PC-3 (cell line): ENCODE results near the gene GIMAP8.

Source experiments
- EZH2 ChIP-seq: fragments of 300-600 bp; sonication (generic); IDR thresholded peaks from one replicate; pipeline ENCODE4 v1.6.1; 2017; ENCODE audit warnings: antibody characterized with exemption, mild to moderate bottlenecking, low read length; ENCODE audit not compliant: unreplicated experiment
- EZH2phosphoT487 ChIP-seq: fragments of 300-600 bp; sonication (generic); IDR thresholded peaks from 2 replicates; pipeline ENCODE4 v1.6.1; 2018; ENCODE audit warnings: mild to moderate bottlenecking, antibody characterized with exemption, low read length, borderline replicate concordance
- TF ChIP-seq, protein P1 (sequence below): fragments of 300-600 bp; sonication (generic); conservative IDR thresholded peaks from 2 replicates; pipeline ENCODE4 v1.5.1; 2017; ENCODE audit warnings: antibody characterized with exemption, low read depth, mild to moderate bottlenecking, low read length

DNA sequence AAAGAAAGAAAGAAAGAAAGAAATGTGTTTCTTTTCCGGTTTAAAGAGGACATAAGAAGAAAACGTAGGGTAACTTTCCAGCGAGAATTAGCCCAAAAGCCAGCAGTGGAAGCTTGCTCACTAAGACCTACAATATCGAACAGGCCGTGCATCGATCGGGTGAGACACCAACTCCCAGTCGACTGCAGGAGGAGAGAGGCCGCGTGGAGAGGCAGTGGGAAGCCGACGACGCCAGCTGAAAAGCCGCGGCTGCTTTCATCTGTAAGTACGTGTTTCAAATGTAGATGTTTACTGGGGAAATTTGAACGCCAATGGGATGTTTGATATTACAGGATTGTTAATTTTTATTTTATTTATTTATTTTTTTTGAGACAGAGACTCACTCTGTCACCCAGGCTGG is 28.6 kb upstream of the GIMAP8 start:
- TF ChIP-seq, protein P1, sequence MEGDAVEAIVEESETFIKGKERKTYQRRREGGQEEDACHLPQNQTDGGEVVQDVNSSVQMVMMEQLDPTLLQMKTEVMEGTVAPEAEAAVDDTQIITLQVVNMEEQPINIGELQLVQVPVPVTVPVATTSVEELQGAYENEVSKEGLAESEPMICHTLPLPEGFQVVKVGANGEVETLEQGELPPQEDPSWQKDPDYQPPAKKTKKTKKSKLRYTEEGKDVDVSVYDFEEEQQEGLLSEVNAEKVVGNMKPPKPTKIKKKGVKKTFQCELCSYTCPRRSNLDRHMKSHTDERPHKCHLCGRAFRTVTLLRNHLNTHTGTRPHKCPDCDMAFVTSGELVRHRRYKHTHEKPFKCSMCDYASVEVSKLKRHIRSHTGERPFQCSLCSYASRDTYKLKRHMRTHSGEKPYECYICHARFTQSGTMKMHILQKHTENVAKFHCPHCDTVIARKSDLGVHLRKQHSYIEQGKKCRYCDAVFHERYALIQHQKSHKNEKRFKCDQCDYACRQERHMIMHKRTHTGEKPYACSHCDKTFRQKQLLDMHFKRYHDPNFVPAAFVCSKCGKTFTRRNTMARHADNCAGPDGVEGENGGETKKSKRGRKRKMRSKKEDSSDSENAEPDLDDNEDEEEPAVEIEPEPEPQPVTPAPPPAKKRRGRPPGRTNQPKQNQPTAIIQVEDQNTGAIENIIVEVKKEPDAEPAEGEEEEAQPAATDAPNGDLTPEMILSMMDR, result no peak
- TF ChIP-seq EZH2 (no peak), EZH2phosphoT487 (no peak)
